Activated T-helper 1 cell treated with anti-CD3 and anti-CD28 coated beads, Interleukin-12 subunit alpha, Interleukin-12 subunit beta, Interleukin-2, Interleukin-4 antibody, amounts not matched to agents 30 ng/mL and 10 ng/mL and 1 ng/mL, durations not matched to agents 14 hours and 24 hours and 36 hours (primary cell): ENCODE measurements around the gene ANKRD42. TPM values are rescaled to one million over a fixed set of nuclear protein-coding genes. Genes with fewer than 3 reads are reported as not detected.

Experiments
- DNase-seq: peaks from one replicate; pipeline ENCODE4 v3.0.0; 2021; ENCODE audit warnings: low spot score
- H3K27ac Mint-ChIP-seq: one replicate; pipeline ENCODE4 v1.8.0; 2021; ENCODE audit warnings: mild to moderate bottlenecking, mixed read lengths
- H3K27me3 Mint-ChIP-seq: one replicate; pipeline ENCODE4 v1.8.0; 2022; ENCODE audit warnings: mild to moderate bottlenecking, moderate library complexity, mixed read lengths; ENCODE audit not compliant: insufficient read depth
- H3K36me3 Mint-ChIP-seq: one replicate; pipeline ENCODE4 v1.8.0; 2021; ENCODE audit warnings: low read depth, mixed read lengths
- H3K4me1 Mint-ChIP-seq: one replicate; pipeline ENCODE4 v1.8.0; 2021; ENCODE audit warnings: low read depth, mixed read lengths
- H3K4me3 Mint-ChIP-seq: one replicate; pipeline ENCODE4 v1.8.0; 2021; ENCODE audit warnings: mild to moderate bottlenecking, moderate library complexity, mixed read lengths
- H3K9me3 Mint-ChIP-seq: one replicate; pipeline ENCODE4 v1.8.0; 2021; ENCODE audit warnings: mixed read lengths
- intact Hi-C: fragments of 100-400 bp; cut with micrococcal nuclease; formaldehyde crosslinking; loops from one replicate; pipeline ENCODE4 v1.15.1; 2024
- total RNA-seq: library from RNA; stranded (reverse); gene quantifications from 2 replicates; pipeline ENCODE4 v1.2.3, GENCODE V29; 2022

ANKRD42 gene
- total RNA-seq, 1 donor from 2014 or later: 3.3 TPM

DNA sequence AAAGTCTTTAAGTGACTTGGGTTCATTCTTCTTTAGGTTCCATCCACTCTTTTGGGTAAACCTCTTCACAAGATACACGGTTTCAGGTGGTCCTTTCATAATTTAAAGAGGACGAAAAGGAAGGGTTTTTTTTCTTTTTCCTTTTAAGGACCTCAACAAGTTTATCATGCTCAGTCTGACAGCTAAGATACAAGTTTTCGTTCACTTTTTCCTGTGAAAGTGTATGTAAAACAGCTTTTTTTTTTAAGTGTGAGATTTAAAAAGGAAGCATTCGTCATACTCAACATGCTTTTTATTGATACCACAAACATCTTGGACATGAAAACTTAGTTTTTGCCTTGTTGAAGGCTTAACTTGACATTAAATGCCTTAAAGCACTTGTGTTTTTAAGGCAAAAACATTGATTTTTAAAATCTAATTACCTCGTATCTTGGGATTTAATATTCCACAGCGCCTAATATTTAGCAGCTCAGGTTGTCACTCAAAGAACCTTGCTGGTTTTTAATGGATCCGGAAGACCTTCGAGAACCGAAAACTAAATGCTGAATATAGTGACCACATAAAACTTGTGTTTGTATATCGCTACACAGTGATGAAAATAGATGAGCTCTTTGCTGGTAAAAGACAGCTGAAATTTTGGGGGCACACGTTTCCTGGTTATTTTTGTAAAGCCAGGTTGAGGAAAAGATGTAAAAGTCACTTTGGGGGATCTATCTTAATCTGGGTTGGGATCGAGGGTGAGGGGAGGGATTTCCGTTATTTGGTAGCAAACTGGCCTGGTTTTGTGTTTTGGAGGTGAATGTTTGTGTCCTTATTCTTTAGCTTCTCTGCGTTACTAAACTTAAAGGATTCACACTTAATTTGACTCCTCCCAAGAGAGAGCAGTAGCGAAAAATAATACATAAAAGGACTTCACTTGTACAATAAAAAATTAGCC lies 34.3 kb upstream of the ANKRD42 start:
- Mint-ChIP-seq H3K36me3 (peaks cover 41% of the 10 kb centered on the region), H3K9me3 (no peaks in the 10 kb centered on the region), H3K4me1 (peaks cover 57% of the 10 kb centered on the region), H3K27ac (peak overlapping the region; percentile 96), H3K27me3 (no peaks in the 10 kb centered on the region), H3K4me3 (peak overlapping the region; percentile 97)
- intact Hi-C loops: loop anchor here (2.0 kb wide), 1 partner anchor 16 kb away; no protein-coding TSS in a partner anchor
- DNase-seq: no peak

DNA sequence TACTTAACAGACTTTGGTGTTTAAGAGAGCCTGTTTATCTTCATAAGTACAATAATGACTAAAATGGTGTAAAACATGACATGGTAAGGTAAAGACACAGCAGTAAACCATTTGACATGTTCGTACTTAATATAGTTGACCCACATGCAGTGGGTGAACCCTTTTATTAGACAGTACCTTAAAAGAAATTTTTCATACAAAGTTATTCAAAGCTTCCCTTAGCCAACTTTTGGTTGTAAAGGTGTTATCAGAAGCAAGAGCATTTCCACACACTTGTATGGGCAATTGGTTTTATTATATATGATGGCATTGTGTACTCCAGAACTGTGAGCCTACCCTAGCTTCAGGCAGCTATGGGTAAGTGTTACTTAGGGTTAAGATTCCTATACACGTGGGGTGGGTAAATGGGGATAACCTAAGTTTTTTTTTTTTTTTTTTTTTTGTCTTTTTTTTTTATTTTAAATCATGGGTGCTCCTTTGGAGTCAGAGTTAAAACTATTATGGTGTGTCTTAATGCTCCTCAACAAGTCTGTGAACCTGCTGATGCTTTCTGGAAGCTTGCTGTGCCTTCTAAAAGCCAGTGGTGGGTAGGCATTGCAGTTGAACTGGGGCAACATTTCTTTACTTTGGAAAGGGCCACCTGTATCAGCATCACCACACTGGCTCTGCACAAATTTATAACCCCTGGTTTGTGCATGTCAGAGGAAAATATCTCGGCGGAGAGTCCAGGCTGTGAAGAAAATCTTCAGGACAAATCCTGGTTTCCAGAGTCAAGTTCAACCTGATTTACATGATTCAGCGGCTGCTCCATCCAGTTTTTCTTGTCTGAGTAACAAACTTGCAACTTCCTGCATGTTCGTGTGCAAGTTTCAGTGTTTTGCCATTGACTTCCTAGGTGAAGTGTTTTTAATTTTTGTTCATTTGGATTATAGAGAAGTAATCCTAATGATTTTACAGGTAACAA lies 33.3 kb upstream of the ANKRD42 start:
- intact Hi-C loops: loop anchor here (2.0 kb wide), 1 partner anchor 15 kb away; no protein-coding TSS in a partner anchor
- H3K9me3 Mint-ChIP-seq: no peaks in the 10 kb centered on the region
- peak overlapping the region; percentile 96 for H3K27ac Mint-ChIP-seq
- no peaks in the 10 kb centered on the region for H3K27me3 Mint-ChIP-seq
- DNase-seq: no peak
- peak overlapping the region; percentile 97 for H3K4me3 Mint-ChIP-seq
- H3K4me1 Mint-ChIP-seq: peaks cover 52% of the 10 kb centered on the region
- H3K36me3 Mint-ChIP-seq: peaks cover 47% of the 10 kb centered on the region

DNA sequence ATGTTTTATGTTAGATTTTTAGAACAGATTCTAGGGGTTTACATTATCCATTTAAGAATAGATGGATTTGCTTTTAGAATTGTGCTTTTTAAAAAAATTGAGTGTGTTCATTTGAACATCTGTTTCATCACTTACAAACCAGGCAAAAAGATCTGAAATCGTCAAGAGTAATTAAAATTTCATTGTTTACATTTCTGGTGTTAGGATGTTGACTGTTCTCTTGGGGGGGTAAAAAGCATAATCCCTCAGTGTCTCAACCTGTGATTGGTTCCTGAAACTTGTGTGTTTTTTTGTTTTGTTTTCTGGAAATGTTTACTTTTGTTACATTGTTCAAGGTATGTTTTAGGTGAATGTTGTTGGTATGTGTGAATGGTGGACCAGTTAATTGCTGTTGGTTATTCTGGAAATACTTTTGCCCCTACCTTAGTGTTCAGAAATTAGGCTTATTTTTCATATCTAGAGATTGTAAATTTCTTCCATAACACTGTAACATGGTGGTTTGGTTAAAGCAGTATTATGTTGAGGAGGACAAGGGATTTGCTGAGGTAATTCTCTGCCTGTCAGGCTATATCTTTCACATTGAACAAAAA lies 31.8 kb upstream of the ANKRD42 start:
- Mint-ChIP-seq H3K4me3 (peak overlapping the region; percentile 50), H3K36me3 (peaks cover 59% of the 10 kb centered on the region), H3K27me3 (no peaks in the 10 kb centered on the region), H3K4me1 (peaks cover 53% of the 10 kb centered on the region), H3K27ac (peak overlapping the region; percentile 11), H3K9me3 (no peaks in the 10 kb centered on the region)
- intact Hi-C loops: loop anchor here (1.0 kb wide), 3 partner anchors 10 to 255 kb away; partner anchors contain the start of gene ANKRD42
- no peak for DNase-seq

DNA sequence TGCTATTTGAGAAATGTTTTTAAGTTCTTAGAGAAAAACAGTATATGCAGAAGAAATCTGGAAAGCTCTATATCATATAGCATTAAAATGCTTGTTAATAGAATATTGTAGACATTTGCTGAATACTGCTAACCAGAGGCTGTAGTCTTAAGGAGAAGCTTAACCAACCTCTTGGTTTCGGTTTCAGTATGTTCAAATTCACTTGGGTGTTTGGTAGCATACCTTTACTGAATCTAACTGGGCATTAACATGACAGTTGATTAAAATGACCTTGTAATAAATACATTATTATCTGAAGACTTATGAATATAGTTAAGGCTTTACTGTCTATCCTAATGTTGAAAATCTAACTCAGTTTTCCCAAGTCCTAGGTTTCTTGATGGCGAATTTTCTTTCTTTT lies 31.1 kb upstream of the ANKRD42 start:
- H3K4me1 Mint-ChIP-seq: peaks cover 55% of the 10 kb centered on the region
- intact Hi-C loops: loop anchor here (1.0 kb wide), 2 partner anchors 31 to 256 kb away; partner anchors contain the start of gene ANKRD42
- H3K36me3 Mint-ChIP-seq: peaks cover 58% of the 10 kb centered on the region
- H3K4me3 Mint-ChIP-seq: peak overlapping the region; percentile 50
- no peak overlapping the region for H3K27ac Mint-ChIP-seq
- H3K9me3 Mint-ChIP-seq: no peaks in the 10 kb centered on the region
- no peak for DNase-seq
- H3K27me3 Mint-ChIP-seq: no peaks in the 10 kb centered on the region

DNA sequence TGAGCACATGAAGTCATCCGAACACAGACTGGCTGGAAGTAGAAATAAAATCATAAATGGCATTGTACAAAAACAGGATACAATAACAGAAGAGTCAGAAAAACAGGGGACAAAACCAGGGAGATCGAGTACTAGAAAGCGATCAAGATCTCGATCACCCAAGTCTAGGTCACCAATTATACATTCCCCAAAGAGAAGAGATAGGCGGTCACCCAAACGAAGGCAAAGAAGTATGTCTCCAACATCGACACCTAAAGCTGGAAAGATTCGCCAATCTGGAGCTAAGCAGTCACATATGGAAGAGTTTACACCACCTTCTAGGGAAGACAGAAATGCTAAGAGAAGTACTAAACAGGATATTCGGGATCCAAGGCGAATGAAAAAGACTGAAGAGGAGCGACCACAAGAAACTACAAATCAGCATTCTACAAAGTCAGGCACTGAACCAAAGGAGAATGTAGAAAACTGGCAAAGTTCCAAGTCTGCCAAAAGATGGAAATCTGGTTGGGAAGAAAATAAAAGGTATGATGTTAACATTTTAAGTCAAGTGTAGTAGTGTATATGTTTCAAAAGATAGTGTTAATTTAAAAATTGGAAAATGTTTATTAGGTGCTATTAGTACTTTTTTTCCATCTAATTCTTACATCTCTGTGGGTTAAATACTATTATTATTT lies 27.2 kb upstream of the ANKRD42 start:
- Mint-ChIP-seq H3K36me3 (peaks cover 68% of the 10 kb centered on the region), H3K27me3 (no peaks in the 10 kb centered on the region), H3K9me3 (no peaks in the 10 kb centered on the region), H3K4me3 (no peak overlapping the region), H3K27ac (peak overlapping the region; percentile 14), H3K4me1 (peaks cover 69% of the 10 kb centered on the region)
- intact Hi-C loops: no loop called here
- DNase-seq: no peak

DNA sequence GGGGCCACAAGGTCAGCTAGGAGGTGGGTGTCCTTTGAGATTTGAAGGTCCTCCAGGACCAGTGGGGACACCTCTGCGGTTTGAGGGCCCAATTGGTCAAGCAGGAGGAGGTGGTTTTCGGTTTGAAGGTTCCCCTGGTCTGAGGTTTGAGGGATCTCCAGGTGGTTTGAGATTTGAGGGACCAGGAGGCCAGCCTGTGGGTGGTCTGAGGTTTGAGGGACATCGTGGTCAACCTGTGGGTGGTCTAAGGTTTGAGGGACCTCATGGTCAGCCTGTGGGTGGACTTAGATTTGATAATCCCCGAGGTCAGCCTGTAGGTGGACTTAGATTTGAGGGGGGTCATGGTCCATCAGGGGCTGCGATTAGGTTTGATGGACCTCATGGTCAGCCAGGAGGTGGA lies 24.8 kb upstream of the ANKRD42 start:
- no peak overlapping the region for H3K4me3 Mint-ChIP-seq

DNA sequence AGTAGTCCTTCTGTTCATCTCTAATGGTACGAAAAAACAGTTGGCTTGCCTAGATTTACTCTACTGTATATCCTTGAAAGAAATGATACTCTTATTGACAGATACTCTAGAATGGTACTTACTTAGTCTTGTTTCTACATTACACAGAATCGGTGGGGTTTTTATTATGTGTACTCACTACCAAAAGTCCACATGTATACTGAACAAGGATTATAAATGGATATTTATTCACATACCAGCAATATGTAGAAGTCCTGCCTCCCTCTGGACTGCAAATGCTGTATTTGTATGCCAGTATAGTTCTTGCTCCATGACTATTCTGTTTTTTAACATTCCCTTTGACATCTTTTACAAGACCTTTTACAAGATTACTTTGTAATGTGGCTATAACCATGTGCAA lies 22.6 kb upstream of the ANKRD42 start:
- Mint-ChIP-seq H3K4me1 (peaks cover 72% of the 10 kb centered on the region), H3K27ac (no peak overlapping the region), H3K9me3 (no peaks in the 10 kb centered on the region), H3K36me3 (peaks cover 57% of the 10 kb centered on the region), H3K4me3 (peak overlapping the region; percentile 66), H3K27me3 (no peaks in the 10 kb centered on the region)
- intact Hi-C loops: loop anchor here (1.0 to 2.0 kb wide), 2 partner anchors 10 to 22 kb away; partner anchors contain the start of gene ANKRD42
- DNase-seq: no peak

More for the DNA sequence above, 24.8 kb upstream of the ANKRD42 start:
- H3K27me3 Mint-ChIP-seq: no peaks in the 10 kb centered on the region
- DNase-seq: no peak
- peaks cover 67% of the 10 kb centered on the region for H3K36me3 Mint-ChIP-seq
- no peak overlapping the region for H3K27ac Mint-ChIP-seq
- H3K9me3 Mint-ChIP-seq: no peaks in the 10 kb centered on the region
- intact Hi-C loops: no loop called here
- peaks cover 68% of the 10 kb centered on the region for H3K4me1 Mint-ChIP-seq

DNA sequence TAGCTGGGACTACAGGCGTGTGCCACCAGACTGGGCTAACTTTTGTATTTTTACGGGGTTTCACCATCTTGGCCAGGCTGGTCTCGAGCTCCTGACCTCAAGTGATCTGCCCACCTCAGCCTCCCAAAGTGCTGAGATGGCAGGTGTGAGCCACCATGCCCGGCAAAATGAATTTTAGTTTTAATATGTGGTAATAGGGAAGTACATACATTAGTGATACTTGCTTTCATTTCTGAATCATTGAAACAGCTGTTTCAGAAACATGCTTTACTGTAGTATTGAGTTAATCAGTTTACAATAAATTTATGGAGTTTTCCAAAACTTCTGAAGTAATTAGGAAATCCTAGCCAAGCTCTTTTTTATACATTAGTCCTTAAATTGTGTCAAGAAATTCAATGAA lies 21.0 kb upstream of the ANKRD42 start:
- Mint-ChIP-seq H3K27ac (no peak overlapping the region), H3K36me3 (peaks cover 56% of the 10 kb centered on the region), H3K27me3 (no peaks in the 10 kb centered on the region), H3K9me3 (no peaks in the 10 kb centered on the region), H3K4me1 (peaks cover 76% of the 10 kb centered on the region), H3K4me3 (peak overlapping the region; percentile 22)
- intact Hi-C loops: no loop called here
- DNase-seq: no peak

DNA sequence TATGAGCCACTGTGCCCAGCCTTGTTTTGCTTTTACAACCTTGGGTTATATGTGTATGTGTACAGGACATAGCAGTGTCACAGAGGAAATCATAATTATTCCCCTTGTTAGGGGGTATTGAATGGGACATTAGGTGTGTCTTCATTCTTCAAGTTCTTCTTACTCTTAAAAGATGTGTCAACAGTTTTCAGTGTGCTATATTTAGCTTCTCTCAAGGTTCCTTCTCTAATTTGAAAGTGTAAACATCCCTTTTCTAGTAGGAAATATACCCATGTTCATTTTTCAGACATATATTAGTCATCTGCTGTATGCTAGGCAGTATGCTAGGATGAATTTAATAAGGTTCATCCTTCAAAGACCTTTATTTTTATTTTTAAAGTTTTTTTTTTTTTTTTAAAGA lies 19.5 kb upstream of the ANKRD42 start:
- Mint-ChIP-seq H3K27me3 (no peaks in the 10 kb centered on the region), H3K36me3 (peaks cover 46% of the 10 kb centered on the region), H3K4me3 (no peak overlapping the region), H3K9me3 (no peaks in the 10 kb centered on the region), H3K4me1 (peaks cover 63% of the 10 kb centered on the region), H3K27ac (no peak overlapping the region)
- intact Hi-C loops: loop anchor here (2.0 kb wide), 1 partner anchor 15 kb away; no protein-coding TSS in a partner anchor
- no peak for DNase-seq

DNA sequence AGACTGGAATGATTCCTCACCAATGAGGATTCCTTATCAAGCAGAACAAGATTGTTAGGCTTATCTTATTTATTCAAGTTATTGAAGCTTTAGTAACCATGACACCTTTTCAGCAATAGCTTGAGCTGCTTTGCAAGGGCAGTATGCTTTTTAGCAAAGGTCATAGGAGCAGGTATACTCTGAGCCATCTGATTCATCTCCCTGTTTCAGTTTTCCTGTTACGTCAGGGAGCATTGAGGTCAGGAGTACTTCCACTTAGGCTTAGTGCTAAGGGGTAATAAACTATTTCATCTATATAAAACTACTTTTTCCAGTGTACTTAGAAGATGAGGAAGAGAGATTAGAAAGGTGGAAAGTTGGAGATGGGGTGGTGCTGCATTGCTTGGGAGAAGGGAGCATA lies 17.7 kb upstream of the ANKRD42 start:
- peaks cover 53% of the 10 kb centered on the region for H3K4me1 Mint-ChIP-seq
- no peaks in the 10 kb centered on the region for H3K27me3 Mint-ChIP-seq

DNA sequence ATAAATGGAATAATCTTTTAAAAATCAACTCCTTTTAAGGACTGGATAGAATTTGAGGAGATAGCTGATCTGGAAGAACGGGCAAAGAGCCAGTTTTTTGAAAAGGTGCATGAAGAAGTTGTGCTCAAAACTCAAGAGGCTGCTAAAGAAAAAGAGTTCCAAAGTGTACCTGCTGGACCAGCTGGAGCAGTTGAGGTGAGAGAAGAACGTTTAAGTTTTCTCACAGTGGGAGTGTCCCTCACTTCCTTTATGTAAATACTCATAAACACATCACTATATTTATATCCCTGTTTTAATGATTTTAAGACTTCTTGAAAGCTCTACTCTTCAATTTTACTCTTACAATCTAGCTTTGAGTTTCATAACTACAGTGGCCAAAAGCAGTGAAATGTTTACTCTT lies 11.7 kb upstream of the ANKRD42 start:
- intact Hi-C loops: loop anchor here (2.0 kb wide), 1 partner anchor 15 kb away; no protein-coding TSS in a partner anchor
- no peaks in the 10 kb centered on the region for H3K27me3 Mint-ChIP-seq
- H3K4me1 Mint-ChIP-seq: peaks cover 26% of the 10 kb centered on the region
- H3K27ac Mint-ChIP-seq: no peak overlapping the region
- H3K9me3 Mint-ChIP-seq: no peaks in the 10 kb centered on the region
- H3K36me3 Mint-ChIP-seq: peaks cover 38% of the 10 kb centered on the region
- DNase-seq: no peak
- H3K4me3 Mint-ChIP-seq: no peak overlapping the region

More for the DNA sequence above, 17.7 kb upstream of the ANKRD42 start:
- H3K27ac Mint-ChIP-seq: peak overlapping the region; percentile 63
- intact Hi-C loops: loop anchor here (1.0 to 2.0 kb wide), 2 partner anchors 9 to 17 kb away; no protein-coding TSS in a partner anchor
- no peaks in the 10 kb centered on the region for H3K9me3 Mint-ChIP-seq
- no peak for DNase-seq
- H3K36me3 Mint-ChIP-seq: peaks cover 34% of the 10 kb centered on the region
- no peak overlapping the region for H3K4me3 Mint-ChIP-seq

DNA sequence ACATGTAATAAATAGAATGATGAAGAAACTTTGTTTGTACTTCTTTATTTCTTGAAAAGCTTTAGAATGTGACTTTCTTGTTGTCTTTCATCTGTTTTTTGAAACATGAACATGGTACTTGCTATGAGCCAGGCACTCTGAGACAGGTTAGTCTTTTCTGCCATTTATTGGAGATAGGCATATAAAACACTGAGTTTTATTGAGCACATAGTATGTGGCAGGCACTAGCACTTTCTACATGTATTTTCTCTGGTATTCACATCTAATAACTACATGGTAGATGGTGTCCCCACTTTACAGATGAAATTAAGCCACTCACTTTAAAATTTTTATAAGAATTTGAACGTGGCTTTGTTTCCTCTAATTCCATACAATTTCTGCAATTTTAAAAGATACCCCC lies 7.7 kb upstream of the ANKRD42 start:
- Mint-ChIP-seq H3K27me3 (no peaks in the 10 kb centered on the region), H3K27ac (no peak overlapping the region), H3K36me3 (peaks cover 38% of the 10 kb centered on the region), H3K4me1 (peaks cover 13% of the 10 kb centered on the region), H3K9me3 (no peaks in the 10 kb centered on the region), H3K4me3 (no peak overlapping the region)
- DNase-seq: no peak
- intact Hi-C loops: no loop called here
